CD14-positive monocyte (primary cell): ENCODE data around the gene TLNRD1. TPM values are rescaled to one million over a fixed set of nuclear protein-coding genes. Genes with fewer than 3 reads are reported as not detected.

Source experiments
- DNase-seq, 3 donors: peaks; one replicate each; pipeline ENCODE4 v3.0.0-alpha.2; 2011 to 2022
- H2AFZ ChIP-seq: 2 replicates; pipeline ENCODE4 v1.6.0; 2012; ENCODE audit warnings: mild to moderate bottlenecking, low read depth, low read length, inconsistent platforms; ENCODE audit not compliant: insufficient read depth, poor library complexity, severe bottlenecking
- H3K27ac ChIP-seq, 2 donors: 1 replicate in 1 of 2; 2 replicates in 1 of 2; pipeline ENCODE4 v1.5.1; 2012 to 2013; ENCODE audit warnings: low read length in 2 of 2, control low read depth in 1 of 2, inconsistent platforms in 1 of 2, low read depth in 1 of 2, mild to moderate bottlenecking in 1 of 2
- H3K27me3 ChIP-seq, 2 donors: one replicate each; pipeline versions ENCODE4 v1.6.0 to v1.6.1; 2011 to 2013; ENCODE audit warnings: low read length in 2 of 2; ENCODE audit not compliant: control insufficient read depth in 2 of 2, insufficient read depth in 2 of 2
- H3K36me3 ChIP-seq, 2 donors: replicated peaks in 1 of 2; 1 replicate in 1 of 2; 2 replicates in 1 of 2; pipeline versions ENCODE4 v1.5.1 to v1.6.1; 2012 to 2013; ENCODE audit warnings: low read length in 2 of 2, control low read depth in 1 of 2, inconsistent platforms in 1 of 2, mild to moderate bottlenecking in 1 of 2; ENCODE audit not compliant: insufficient read depth in 2 of 2, control insufficient read depth in 1 of 2
- H3K4me1 ChIP-seq, 2 donors: 1 replicate in 1 of 2; 2 replicates in 1 of 2; pipeline versions ENCODE4 v1.5.1 to v1.6.1; 2012 to 2013; ENCODE audit warnings: low read length in 2 of 2, control low read depth in 1 of 2, inconsistent platforms in 1 of 2, mild to moderate bottlenecking in 1 of 2, moderate library complexity in 1 of 2; ENCODE audit not compliant: insufficient read depth in 2 of 2, control insufficient read depth in 1 of 2
- H3K4me2 ChIP-seq: replicated peaks from 2 replicates; pipeline ENCODE3; 2012; ENCODE audit warnings: low read length, moderate library complexity, mild to moderate bottlenecking; ENCODE audit not compliant: poor library complexity, severe bottlenecking; ENCODE audit errors: extremely low read depth
- H3K4me3 ChIP-seq, 3 experiments: fragments of 200-600 bp in 1 of 3; sonication (generic) in 1 of 3; replicated peaks in 1 of 3; 1 replicate in 2 of 3; 2 replicates in 1 of 3; pipeline ENCODE4 v1.5.1; 2011 to 2013; ENCODE audit warnings: low read length in 3 of 3, mild to moderate bottlenecking in 3 of 3, control low read depth in 2 of 3, low read depth in 2 of 3, inconsistent platforms in 1 of 3, moderate library complexity in 1 of 3
- H3K79me2 ChIP-seq: 2 replicates; pipeline ENCODE4 v1.6.0; 2012; ENCODE audit warnings: mild to moderate bottlenecking, control low read depth, inconsistent platforms, low read length, moderate library complexity; ENCODE audit not compliant: insufficient read depth
- H3K9ac ChIP-seq: 2 replicates; pipeline ENCODE4 v1.6.0; 2017; ENCODE audit warnings: low read length, mild to moderate bottlenecking; ENCODE audit not compliant: insufficient read depth, poor library complexity, severe bottlenecking
- H3K9me3 ChIP-seq, 2 donors: replicated peaks in 1 of 2; 1 replicate in 1 of 2; 2 replicates in 1 of 2; pipeline versions ENCODE4 v1.5.1 to v1.6.1; 2012 to 2013; ENCODE audit warnings: low read length in 2 of 2, control low read depth in 1 of 2; ENCODE audit not compliant: control insufficient read depth in 1 of 2, insufficient read depth in 1 of 2
- H4K20me1 ChIP-seq: 2 replicates; pipeline ENCODE4 v1.6.0; 2012; ENCODE audit warnings: mild to moderate bottlenecking, low read length, control low read depth, moderate library complexity; ENCODE audit not compliant: insufficient read depth
- H3K27ac Mint-ChIP-seq, 7 donors: one replicate each; pipeline ENCODE4 v1.8.0; 2020; ENCODE audit warnings: mild to moderate bottlenecking in 7 of 7, mixed read lengths in 7 of 7, moderate library complexity in 6 of 7, inconsistent platforms in 2 of 7
- H3K27me3 Mint-ChIP-seq, 3 donors: one replicate each; pipeline ENCODE4 v1.8.0; 2021 to 2022; ENCODE audit warnings: low read depth in 3 of 3, mild to moderate bottlenecking in 3 of 3, mixed read lengths in 3 of 3, moderate library complexity in 3 of 3, inconsistent platforms in 1 of 3
- H3K36me3 Mint-ChIP-seq, 2 donors: one replicate each; pipeline ENCODE4 v1.8.0; 2020; ENCODE audit warnings: mixed read lengths in 2 of 2, inconsistent platforms in 1 of 2, mild to moderate bottlenecking in 1 of 2
- H3K4me1 Mint-ChIP-seq: one replicate; pipeline ENCODE4 v1.8.0; 2020; ENCODE audit warnings: mild to moderate bottlenecking, mixed read lengths
- H3K4me3 Mint-ChIP-seq, 2 donors: one replicate each; pipeline ENCODE4 v1.8.0; 2020; ENCODE audit warnings: mild to moderate bottlenecking in 2 of 2, mixed read lengths in 2 of 2, moderate library complexity in 1 of 2
- H3K9me3 Mint-ChIP-seq, 7 donors: one replicate each; pipeline ENCODE4 v1.8.0; 2020 to 2022; ENCODE audit warnings: mixed read lengths in 7 of 7, mild to moderate bottlenecking in 6 of 7, moderate library complexity in 6 of 7, inconsistent platforms in 2 of 7
- WGBS: methylation state at CpG from one replicate; pipeline ENCODE4 v1.1.5; 2013; ENCODE audit warnings: missing lambda C conversion rate; ENCODE audit not compliant: insufficient coverage; 5-methylcytosine and 5-hydroxymethylcytosine counted together
- intact Hi-C, 2 donors: fragments of 100-400 bp; cut with micrococcal nuclease; formaldehyde crosslinking; loops; one replicate each; pipeline versions ENCODE4 v1.15.0 to v1.15.1; 2023
- polyA plus RNA-seq, 3 donors: library from polyadenylated mRNA; depleted of rRNA in 1 of 3; unstranded in 2 of 3; stranded (reverse) in 1 of 3; fragments of 300-500 nt in 2 of 3; fragments of >200 nt in 1 of 3; fragmentation: Illumina TruSeq in 2 of 3; gene quantifications; 1 replicate in 2 of 3; 2 replicates in 1 of 3; pipeline ENCODE4 v1.2.3, GENCODE V29; 2012 to 2021
- TF ChIP-seq, protein P1 (sequence below): fragments of 200-600 bp; IDR thresholded peaks from one replicate; pipeline ENCODE4 v1.8.0; 2022; ENCODE audit warnings: antibody characterized with exemption, mild to moderate bottlenecking

The TLNRD1 gene
- polyA plus RNA-seq, 3 donors: 2.6 to 12.6 (median 3.4) TPM

DNA sequence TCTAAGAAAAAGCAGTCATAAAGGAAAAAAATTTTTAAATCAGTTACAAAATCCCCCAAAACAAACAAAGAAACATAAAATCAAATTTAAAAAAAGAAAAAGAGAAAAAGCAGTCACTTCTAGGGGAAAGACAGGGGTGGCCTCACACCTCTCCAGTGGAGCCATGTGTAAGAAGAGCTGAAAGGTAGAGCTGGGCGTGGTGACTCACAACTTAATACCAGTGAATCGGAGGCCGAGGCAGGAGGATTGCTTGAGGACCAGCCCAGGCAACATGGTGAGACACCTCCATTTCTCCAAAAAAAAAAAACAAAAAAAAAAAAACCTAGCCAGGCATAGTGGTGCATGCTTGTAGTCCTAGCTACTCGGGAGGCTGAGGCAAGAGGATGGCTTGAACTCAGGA lies 25.8 kb upstream of the TLNRD1 start:
- no peaks in the 10 kb centered on the region for H3K9me3 ChIP-seq
- TF ChIP-seq, protein P1, sequence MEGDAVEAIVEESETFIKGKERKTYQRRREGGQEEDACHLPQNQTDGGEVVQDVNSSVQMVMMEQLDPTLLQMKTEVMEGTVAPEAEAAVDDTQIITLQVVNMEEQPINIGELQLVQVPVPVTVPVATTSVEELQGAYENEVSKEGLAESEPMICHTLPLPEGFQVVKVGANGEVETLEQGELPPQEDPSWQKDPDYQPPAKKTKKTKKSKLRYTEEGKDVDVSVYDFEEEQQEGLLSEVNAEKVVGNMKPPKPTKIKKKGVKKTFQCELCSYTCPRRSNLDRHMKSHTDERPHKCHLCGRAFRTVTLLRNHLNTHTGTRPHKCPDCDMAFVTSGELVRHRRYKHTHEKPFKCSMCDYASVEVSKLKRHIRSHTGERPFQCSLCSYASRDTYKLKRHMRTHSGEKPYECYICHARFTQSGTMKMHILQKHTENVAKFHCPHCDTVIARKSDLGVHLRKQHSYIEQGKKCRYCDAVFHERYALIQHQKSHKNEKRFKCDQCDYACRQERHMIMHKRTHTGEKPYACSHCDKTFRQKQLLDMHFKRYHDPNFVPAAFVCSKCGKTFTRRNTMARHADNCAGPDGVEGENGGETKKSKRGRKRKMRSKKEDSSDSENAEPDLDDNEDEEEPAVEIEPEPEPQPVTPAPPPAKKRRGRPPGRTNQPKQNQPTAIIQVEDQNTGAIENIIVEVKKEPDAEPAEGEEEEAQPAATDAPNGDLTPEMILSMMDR: no peak
- peaks cover 43 to 79% of the 10 kb centered on the region in 2 donors for H3K36me3 ChIP-seq
- DNase-seq: no peak
- no peak overlapping the region for H2AFZ ChIP-seq
- peaks cover 18% of the 10 kb centered on the region for H4K20me1 ChIP-seq
- Mint-ChIP-seq H3K36me3 (peaks cover 54 to 63% of the 10 kb centered on the region in 2 donors), H3K4me3 (no peak overlapping the region), H3K9me3 (peaks cover 0 to 2% (median 0%) of the 10 kb centered on the region in 7 donors), H3K27me3 (no peaks in the 10 kb centered on the region), H3K4me1 (peaks cover 4% of the 10 kb centered on the region), H3K27ac (peak overlapping the region in 1 of 7 donors; percentile 64)
- no peak overlapping the region for H3K4me3 ChIP-seq
- intact Hi-C loops: loop anchor here (5.0 to 10.0 kb wide), 3 partner anchors 130 to 518 kb away; no protein-coding TSS in a partner anchor
- WGBS: no CpG with 5 or more reads among the region's 4 CpGs
- H3K27ac ChIP-seq: no peak overlapping the region
- H3K27me3 ChIP-seq: no peaks in the 10 kb centered on the region
- H3K9ac ChIP-seq: no peak overlapping the region
- no peak overlapping the region for H3K4me2 ChIP-seq
- H3K79me2 ChIP-seq: peaks cover 20% of the 10 kb centered on the region
- H3K4me1 ChIP-seq: no peaks in the 10 kb centered on the region

DNA sequence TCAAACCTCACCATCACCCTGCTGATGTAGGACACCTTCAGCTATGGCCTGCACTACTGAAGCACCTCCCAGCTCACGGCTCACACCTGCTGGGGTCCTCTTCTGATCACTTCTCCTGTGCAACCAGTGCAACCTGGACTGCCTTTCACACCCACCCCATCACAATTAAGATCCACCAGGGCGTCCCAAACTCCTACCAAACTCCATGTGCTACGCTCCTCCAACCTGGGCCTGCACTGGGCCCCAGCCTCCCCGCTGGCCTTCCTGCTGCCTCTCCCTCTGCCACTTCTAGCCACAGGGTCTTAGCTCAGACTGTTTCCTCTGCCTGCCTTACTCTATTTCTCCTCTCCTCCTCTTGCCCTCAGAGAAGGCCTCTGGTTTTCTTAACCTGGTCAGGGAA lies 23.9 kb upstream of the TLNRD1 start:
- no peak overlapping the region for H2AFZ ChIP-seq
- H3K36me3 ChIP-seq: peaks cover 47 to 80% of the 10 kb centered on the region in 2 donors
- H4K20me1 ChIP-seq: peaks cover 18% of the 10 kb centered on the region
- H3K4me3 Mint-ChIP-seq: no peak overlapping the region
- H3K27ac ChIP-seq: peak overlapping the region in 1 of 2 donors; percentile 24
- H3K4me1 Mint-ChIP-seq: peaks cover 5% of the 10 kb centered on the region
- intact Hi-C loops: loop anchor here (5.0 to 10.0 kb wide), 2 partner anchors 128 to 290 kb away; no protein-coding TSS in a partner anchor
- peaks cover 54 to 67% of the 10 kb centered on the region in 2 donors for H3K36me3 Mint-ChIP-seq
- H3K27me3 Mint-ChIP-seq: no peaks in the 10 kb centered on the region
- 98% methylated on average over 4 of the region's 4 CpGs for WGBS
- peak overlapping the region in 5 of 7 donors; percentile 6 to 75 (median 47) for H3K27ac Mint-ChIP-seq
- H3K4me2 ChIP-seq: no peak overlapping the region
- no peaks in the 10 kb centered on the region for H3K27me3 ChIP-seq
- no peaks in the 10 kb centered on the region for H3K9me3 ChIP-seq
- H3K79me2 ChIP-seq: peaks cover 22% of the 10 kb centered on the region
- TF ChIP-seq, protein P1: no peak
- H3K4me1 ChIP-seq: no peaks in the 10 kb centered on the region
- no peak overlapping the region for H3K4me3 ChIP-seq
- DNase-seq: no peak
- H3K9me3 Mint-ChIP-seq: peaks cover 0 to 2% (median 0%) of the 10 kb centered on the region in 7 donors
- no peak overlapping the region for H3K9ac ChIP-seq
